Skeletal muscle tissue (tissue), 4 donors: ENCODE results near the gene UGT1A4. TPM values are rescaled to one million over a fixed set of nuclear protein-coding genes. Genes with fewer than 3 reads are reported as not detected.
"Not testable (repeated sequence)": the region's sequence is repeated elsewhere in the genome, so short reads cannot be mapped to it uniquely, and the experiment has no call there.

Experiments used
- H3K27ac ChIP-seq: one replicate; pipeline ENCODE4 v1.7.0; 2013; ENCODE audit warnings: mild to moderate bottlenecking, low read depth, low read length, inconsistent platforms
- H3K27me3 ChIP-seq, 3 donors: one replicate each; pipeline ENCODE4 v1.7.0; 2013; ENCODE audit warnings: low read length in 3 of 3; ENCODE audit not compliant: control insufficient read depth in 3 of 3, insufficient read depth in 3 of 3
- H3K36me3 ChIP-seq, 3 donors: one replicate each; pipeline ENCODE4 v1.7.0; 2013; ENCODE audit warnings: low read length in 3 of 3; ENCODE audit not compliant: control insufficient read depth in 3 of 3, insufficient read depth in 3 of 3
- H3K4me1 ChIP-seq, 3 donors: one replicate each; pipeline ENCODE4 v1.7.0; 2013; ENCODE audit warnings: low read length in 3 of 3, mild to moderate bottlenecking in 3 of 3; ENCODE audit not compliant: control insufficient read depth in 3 of 3, insufficient read depth in 3 of 3
- H3K4me3 ChIP-seq, 3 donors: one replicate each; pipeline ENCODE4 v1.7.0; 2013; ENCODE audit warnings: low read length in 3 of 3
- H3K9ac ChIP-seq, 3 donors: one replicate each; pipeline ENCODE4 v1.7.0; 2013; ENCODE audit warnings: low read length in 3 of 3, mild to moderate bottlenecking in 3 of 3, moderate library complexity in 2 of 3, low read depth in 1 of 3
- H3K9me3 ChIP-seq, 3 donors: one replicate each; pipeline ENCODE4 v1.7.0; 2013; ENCODE audit warnings: low read length in 3 of 3; ENCODE audit not compliant: control insufficient read depth in 3 of 3
- total RNA-seq: library from RNA; depleted of rRNA; stranded (reverse); fragments of >200 nt; gene quantifications from one replicate; pipeline ENCODE4 v1.2.3, GENCODE V29; 2014
- donor health status: Osteomylitis.

The UGT1A4 gene
- total RNA-seq, 1 donor from 2014 or later, result not detected

- Histone ChIP-seq H3K27ac (no peak overlapping the region), H3K4me1 (no peaks in the 10 kb centered on the region), H3K9me3 (no peaks in the 10 kb centered on the region), H3K4me3 (no peak overlapping the region), H3K27me3 (peaks cover 0 to 3% (median 0%) of the 10 kb centered on the region in 3 donors), H3K9ac (no peak overlapping the region), H3K36me3 (no peaks in the 10 kb centered on the region)
Measured at GRCh38 chr2:233711312-233712008, 7.1 kb upstream of the UGT1A4 start.

- Histone ChIP-seq H3K9ac (no peak within 1 kb of the TSS), H3K9me3 (no peaks in the 10 kb centered on the region), H3K36me3 (no peaks in the 10 kb centered on the region), H3K27me3 (peaks cover 0 to 11% (median 0%) of the 10 kb centered on the region in 3 donors), H3K4me3 (no peak within 1 kb of the TSS), H3K27ac (no peak within 1 kb of the TSS), H3K4me1 (no peaks in the 10 kb centered on the region)
Measured at GRCh38 chr2:233712611-233713261, 5.8 kb upstream of the UGT1A4 start, which contains the start of gene UGT1A5. UGT1A5 (plus strand) TSS chr2:233712907; CDS start chr2:233712992, 85 bp downstream.

- Histone ChIP-seq H3K4me1 (no peaks in the 10 kb centered on the region), H3K4me3 (no peak overlapping the region), H3K36me3 (no peaks in the 10 kb centered on the region), H3K9me3 (no peaks in the 10 kb centered on the region), H3K27ac (no peak overlapping the region), H3K9ac (no peak overlapping the region), H3K27me3 (peaks cover 0 to 11% (median 0%) of the 10 kb centered on the region in 3 donors)
Measured at GRCh38 chr2:233713262-233713615, 5.3 kb upstream of the UGT1A4 start.

GRCh38 chr2:233714121-233714520 is 4.4 kb upstream of the UGT1A4 start:
- H3K4me1 ChIP-seq, result no peaks in the 10 kb centered on the region
- no peaks in the 10 kb centered on the region for H3K9me3 ChIP-seq
- H3K27ac ChIP-seq, result no peak overlapping the region
- H3K36me3 ChIP-seq, result no peaks in the 10 kb centered on the region
- H3K27me3 ChIP-seq, result peaks cover 0 to 11% (median 0%) of the 10 kb centered on the region in 3 donors
- no peak overlapping the region for H3K4me3 ChIP-seq
- H3K9ac ChIP-seq, result no peak overlapping the region

- Histone ChIP-seq H3K4me3 (no peak within 1 kb of the TSS), H3K9ac (no peak within 1 kb of the TSS), H3K27ac (no peak within 1 kb of the TSS), H3K36me3 (no peaks in the 10 kb centered on the region), H3K4me1 (no peaks in the 10 kb centered on the region), H3K27me3 (no peaks in the 10 kb centered on the region), H3K9me3 (no peaks in the 10 kb centered on the region)
Measured at GRCh38 chr2:233728723-233729301, 10.3 kb downstream of the UGT1A4 start, which contains the start of gene UGT1A3. UGT1A3 (plus strand) TSS chr2:233729042; CDS start chr2:233729127, 85 bp downstream.

GRCh38 chr2:233736868-233737653 is 18.5 kb downstream of the UGT1A4 start:
- H3K9me3 ChIP-seq, H3K4me3 ChIP-seq, H3K36me3 ChIP-seq, H3K9ac ChIP-seq, H3K4me1 ChIP-seq, H3K27ac ChIP-seq: not testable (repeated sequence)
- H3K27me3 ChIP-seq, result peaks cover 0 to 10% (median 0%) of the 10 kb centered on the region in 3 donors

GRCh38 chr2:233740870-233741269 is 22.3 kb downstream of the UGT1A4 start:
- peaks cover 0 to 10% (median 0%) of the 10 kb centered on the region in 3 donors for H3K27me3 ChIP-seq
- no peak overlapping the region for H3K27ac ChIP-seq
- no peak overlapping the region for H3K4me3 ChIP-seq
- H3K4me1 ChIP-seq, result no peaks in the 10 kb centered on the region
- no peak overlapping the region for H3K9ac ChIP-seq
- no peaks in the 10 kb centered on the region for H3K36me3 ChIP-seq
- H3K9me3 ChIP-seq, result no peaks in the 10 kb centered on the region

- H3K9ac ChIP-seq, result no peak overlapping the region
- H3K4me3 ChIP-seq, result no peak overlapping the region
- H3K27me3 ChIP-seq, result peaks cover 0 to 10% (median 0%) of the 10 kb centered on the region in 3 donors
- no peaks in the 10 kb centered on the region for H3K36me3 ChIP-seq
- H3K4me1 ChIP-seq, result no peaks in the 10 kb centered on the region
- H3K9me3 ChIP-seq, result no peaks in the 10 kb centered on the region
- H3K27ac ChIP-seq, result no peak overlapping the region
Measured at GRCh38 chr2:233743464-233744259, 25.1 kb downstream of the UGT1A4 start.

- Histone ChIP-seq H3K36me3 (no peaks in the 10 kb centered on the region), H3K27me3 (peaks cover 0 to 10% (median 0%) of the 10 kb centered on the region in 3 donors), H3K9me3 (no peaks in the 10 kb centered on the region), H3K9ac (no peak overlapping the region), H3K4me1 (no peaks in the 10 kb centered on the region), H3K27ac (no peak overlapping the region), H3K4me3 (no peak overlapping the region)
Measured at GRCh38 chr2:233745073-233745755, 26.7 kb downstream of the UGT1A4 start.
